ENCODE measurements around the gene KIAA0753.
"Not testable (repeated sequence)": the region's sequence is repeated elsewhere in the genome, so short reads cannot be mapped to it uniquely, and the experiment has no call there.

The KIAA0753 gene

GRCh38 chr17:6596941-6597340 is 43.6 kb downstream of the KIAA0753 start:
- DNase-seq (ENCODE audit: low spot score) = no peak

- no peak for DNase-seq (ENCODE audit: low spot score)
Measured at GRCh38 chr17:6596511-6596910, 44.0 kb downstream of the KIAA0753 start.

GRCh38 chr17:6596081-6596480 is 44.4 kb downstream of the KIAA0753 start:
- no peak for DNase-seq (ENCODE audit: low spot score)

GRCh38 chr17:6593371-6593770 is 47.1 kb downstream of the KIAA0753 start:
- DNase-seq (ENCODE audit: low spot score) = not testable (repeated sequence)

GRCh38 chr17:6592173-6592572 is 48.3 kb downstream of the KIAA0753 start:
- no peak for DNase-seq (ENCODE audit: low spot score)

- no peak for DNase-seq (ENCODE audit: low spot score)
Measured at GRCh38 chr17:6591599-6592158, 48.8 kb downstream of the KIAA0753 start.

- no peak for DNase-seq (ENCODE audit: low spot score)
Measured at GRCh38 chr17:6589266-6589946, 51.1 kb downstream of the KIAA0753 start.

- DNase-seq (ENCODE audit: low spot score) = no peak
Measured at GRCh38 chr17:6588165-6588564, 52.3 kb downstream of the KIAA0753 start.

GRCh38 chr17:6587310-6587709 is 53.2 kb downstream of the KIAA0753 start:
- no peak for DNase-seq (ENCODE audit: low spot score)

- DNase-seq (ENCODE audit: low spot score) = no peak
Measured at GRCh38 chr17:6583411-6583810, 57.1 kb downstream of the KIAA0753 start.

GRCh38 chr17:6580625-6581024 is 59.9 kb downstream of the KIAA0753 start:
- DNase-seq (ENCODE audit: low spot score) = no peak

- no peak for DNase-seq (ENCODE audit: low spot score)
Measured at GRCh38 chr17:6578491-6578890, 62.0 kb downstream of the KIAA0753 start.

- peak; percentile 18 for DNase-seq (ENCODE audit: low spot score)
Measured at GRCh38 chr17:6577686-6578263, 62.7 kb downstream of the KIAA0753 start.

- DNase-seq (ENCODE audit: low spot score) = no peak
Measured at GRCh38 chr17:6576038-6576785, 64.3 kb downstream of the KIAA0753 start.

- no peak for DNase-seq (ENCODE audit: low spot score)
Measured at GRCh38 chr17:6575596-6575988, 64.9 kb downstream of the KIAA0753 start.

GRCh38 chr17:6574687-6575595 is 65.6 kb downstream of the KIAA0753 start:
- DNase-seq (ENCODE audit: low spot score) = no peak

GRCh38 chr17:6573982-6574686 is 66.4 kb downstream of the KIAA0753 start:
- no peak for DNase-seq (ENCODE audit: low spot score)

GRCh38 chr17:6573495-6573894 is 67.0 kb downstream of the KIAA0753 start:
- DNase-seq (ENCODE audit: low spot score) = not testable (repeated sequence)

GRCh38 chr17:6572972-6573370 is 67.5 kb downstream of the KIAA0753 start:
- DNase-seq (ENCODE audit: low spot score) = no peak

GRCh38 chr17:6571452-6571781 is 69.1 kb downstream of the KIAA0753 start:
- DNase-seq (ENCODE audit: low spot score) = no peak

GRCh38 chr17:6570731-6571451 is 69.6 kb downstream of the KIAA0753 start:
- DNase-seq (ENCODE audit: low spot score) = no peak

All from LoVo (cell line).